SIG-M5 treated with dmso at 0.1 percent for 504 hours (cell line): Measurements from ENCODE around the gene CDK11B.
"Not testable (repeated sequence)": the region's sequence is repeated elsewhere in the genome, so short reads cannot be mapped to it uniquely, and the experiment has no call there.

Experiments
- DNase-seq: peaks from one replicate; lab custom pipeline; 2025; ENCODE audit not compliant: unreplicated experiment; lab: John Stamatoyannopoulos, UW

Gene CDK11B

GRCh38 chr1:1662830-1663560 is 4.2 kb upstream of the CDK11B start:
- DNase-seq: not testable (repeated sequence)

GRCh38 chr1:1662392-1662791 is 3.6 kb upstream of the CDK11B start:
- not testable (repeated sequence) for DNase-seq

- not testable (repeated sequence) for DNase-seq
Observed at GRCh38 chr1:1648265-1648664, 10.5 kb downstream of the CDK11B start.

GRCh38 chr1:1647567-1648241 is 11.1 kb downstream of the CDK11B start:
- DNase-seq: not testable (repeated sequence)

GRCh38 chr1:1646326-1646725 is 12.5 kb downstream of the CDK11B start:
- DNase-seq: not testable (repeated sequence)

GRCh38 chr1:1640711-1641461 is 17.9 kb downstream of the CDK11B start:
- not testable (repeated sequence) for DNase-seq

- DNase-seq: not testable (repeated sequence)
Observed at GRCh38 chr1:1640081-1640480, 18.7 kb downstream of the CDK11B start.

- DNase-seq: not testable (repeated sequence)
Observed at GRCh38 chr1:1639368-1639767, 19.4 kb downstream of the CDK11B start.

- DNase-seq: not testable (repeated sequence)
Observed at GRCh38 chr1:1638528-1638927, 20.3 kb downstream of the CDK11B start.

- DNase-seq: not testable (repeated sequence)
Observed at GRCh38 chr1:1637479-1637875, 21.3 kb downstream of the CDK11B start.

- not testable (repeated sequence) for DNase-seq
Observed at GRCh38 chr1:1636621-1637478, 22.0 kb downstream of the CDK11B start.

- DNase-seq: not testable (repeated sequence)
Observed at GRCh38 chr1:1634613-1635012, 24.2 kb downstream of the CDK11B start.

GRCh38 chr1:1633409-1633808 is 25.4 kb downstream of the CDK11B start:
- not testable (repeated sequence) for DNase-seq

GRCh38 chr1:1631782-1632420 is 26.9 kb downstream of the CDK11B start, which contains the start of gene MMP23B:
Gene MMP23B, plus strand, starts transcription at chr1:1632173. Its CDS starts 46 bp downstream, at chr1:1632219.
- no peak for DNase-seq

GRCh38 chr1:1630965-1631781 is 27.6 kb downstream of the CDK11B start:
- no peak for DNase-seq

GRCh38 chr1:1630191-1630964 is 28.4 kb downstream of the CDK11B start:
- DNase-seq: no peak

GRCh38 chr1:1629430-1630190 is 29.2 kb downstream of the CDK11B start:
- DNase-seq: no peak
